ENCODE data around the gene HCN2.

Gene HCN2

GRCh38 chr19:642767-643727 is 53.4 kb downstream of the HCN2 start:
- no peak for DNase-seq

- no peak for DNase-seq
Observed at GRCh38 chr19:643736-644135, 54.1 kb downstream of the HCN2 start.

- DNase-seq = no peak
Observed at GRCh38 chr19:644363-644762, 54.7 kb downstream of the HCN2 start.

- no peak for DNase-seq
Observed at GRCh38 chr19:644789-645188, 55.1 kb downstream of the HCN2 start.

- DNase-seq = no peak
Observed at GRCh38 chr19:645912-646778, 56.5 kb downstream of the HCN2 start.

GRCh38 chr19:646779-647565 is 57.3 kb downstream of the HCN2 start:
- DNase-seq = no peak

GRCh38 chr19:647566-648284 is 58.0 kb downstream of the HCN2 start:
- DNase-seq = no peak

GRCh38 chr19:648305-648704 is 58.6 kb downstream of the HCN2 start:
- DNase-seq = no peak

GRCh38 chr19:648904-649801 is 59.5 kb downstream of the HCN2 start:
- no peak for DNase-seq

- DNase-seq = no peak
Observed at GRCh38 chr19:650121-650520, 60.4 kb downstream of the HCN2 start.

GRCh38 chr19:651114-651818 is 61.6 kb downstream of the HCN2 start:
- no peak for DNase-seq

GRCh38 chr19:651991-652390 is 62.3 kb downstream of the HCN2 start:
- DNase-seq = no peak

- no peak for DNase-seq
Observed at GRCh38 chr19:652467-653389, 63.0 kb downstream of the HCN2 start.

- DNase-seq = no peak
Observed at GRCh38 chr19:653425-653824, 63.7 kb downstream of the HCN2 start.

- no peak for DNase-seq
Observed at GRCh38 chr19:655691-656090, 66.0 kb downstream of the HCN2 start.

GRCh38 chr19:656751-657559 is 67.3 kb downstream of the HCN2 start:
- DNase-seq = no peak

- DNase-seq = no peak
Observed at GRCh38 chr19:657611-658010, 67.9 kb downstream of the HCN2 start.

GRCh38 chr19:658059-658839 is 68.6 kb downstream of the HCN2 start:
- DNase-seq = no peak

Measured in activated T-cell treated with anti-CD3 and anti-CD28 coated beads, Interleukin-2, amount 50 U/mL, for 48 hours (primary cell).